GM18508 (cell line): ENCODE results near the gene ADAP1.
"Not testable (repeated sequence)": the region's sequence is repeated elsewhere in the genome, so short reads cannot be mapped to it uniquely, and the experiment has no call there.

Experiments used
- ATAC-seq: cut with Tn5 transposase; IDR thresholded peaks from one replicate; pipeline ENCODE4 v1.9.1; 2021; ENCODE audit warnings: moderate number of reproducible peaks; ENCODE audit not compliant: insufficient read depth, unreplicated experiment

The ADAP1 gene

DNA sequence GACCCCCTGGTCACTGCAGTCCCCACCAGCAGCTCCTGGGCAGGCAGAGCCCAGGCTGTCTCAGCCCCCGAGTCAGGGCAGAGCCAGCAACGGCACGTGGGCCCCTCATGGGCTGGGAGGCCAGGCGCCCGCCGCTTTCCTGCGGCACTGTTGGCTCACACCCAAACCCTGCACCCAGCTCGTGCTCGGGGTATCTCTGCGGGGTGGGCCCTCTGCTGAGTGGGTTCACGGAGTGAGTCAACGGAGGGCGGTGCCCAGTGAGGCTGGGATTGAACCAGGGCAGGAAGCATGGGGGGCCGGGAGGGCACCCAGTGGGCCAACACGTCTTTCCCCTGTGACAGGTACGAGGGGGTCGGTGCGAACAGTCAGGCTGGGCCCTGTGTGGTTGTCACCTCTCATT, 28.9 kb downstream of the ADAP1 start:
- ATAC-seq, result no peak

DNA sequence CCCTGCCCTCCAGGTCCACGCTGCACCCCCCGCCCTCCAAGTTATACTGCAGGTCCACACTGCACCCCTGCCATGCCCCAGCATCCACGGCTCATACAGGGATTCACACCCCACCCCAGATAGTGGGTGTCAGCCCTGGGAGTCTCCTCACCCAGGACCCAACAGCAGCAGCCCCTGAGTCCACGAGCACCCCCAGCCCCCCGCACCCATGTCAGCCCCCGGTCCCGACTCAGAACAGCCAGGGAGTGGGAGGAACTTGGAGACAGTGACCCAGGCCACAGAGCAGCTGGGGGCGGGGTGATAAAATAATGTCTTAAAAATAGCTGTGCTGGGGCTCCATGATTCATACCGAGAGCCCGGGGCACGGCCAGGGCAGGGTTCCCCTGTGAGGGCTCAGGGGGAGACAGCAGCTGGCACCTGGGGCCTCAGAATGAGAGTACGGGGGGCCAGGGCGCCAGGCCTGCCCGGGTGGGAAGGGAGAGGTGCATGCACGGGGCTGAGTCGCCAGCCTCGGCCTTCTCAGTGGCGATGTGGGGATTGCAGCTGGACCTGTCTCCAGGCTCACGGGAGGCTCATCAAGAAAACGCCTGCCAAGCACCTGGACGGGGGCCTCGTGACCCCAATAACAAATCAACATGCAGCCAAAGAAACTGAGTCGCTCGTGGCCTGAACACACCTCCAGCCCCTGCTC, 29.8 kb downstream of the ADAP1 start:
- ATAC-seq, result peak; percentile 56

- not testable (repeated sequence) for ATAC-seq
Observed at GRCh38 chr7:924042-924441, 30.4 kb downstream of the ADAP1 start.

DNA sequence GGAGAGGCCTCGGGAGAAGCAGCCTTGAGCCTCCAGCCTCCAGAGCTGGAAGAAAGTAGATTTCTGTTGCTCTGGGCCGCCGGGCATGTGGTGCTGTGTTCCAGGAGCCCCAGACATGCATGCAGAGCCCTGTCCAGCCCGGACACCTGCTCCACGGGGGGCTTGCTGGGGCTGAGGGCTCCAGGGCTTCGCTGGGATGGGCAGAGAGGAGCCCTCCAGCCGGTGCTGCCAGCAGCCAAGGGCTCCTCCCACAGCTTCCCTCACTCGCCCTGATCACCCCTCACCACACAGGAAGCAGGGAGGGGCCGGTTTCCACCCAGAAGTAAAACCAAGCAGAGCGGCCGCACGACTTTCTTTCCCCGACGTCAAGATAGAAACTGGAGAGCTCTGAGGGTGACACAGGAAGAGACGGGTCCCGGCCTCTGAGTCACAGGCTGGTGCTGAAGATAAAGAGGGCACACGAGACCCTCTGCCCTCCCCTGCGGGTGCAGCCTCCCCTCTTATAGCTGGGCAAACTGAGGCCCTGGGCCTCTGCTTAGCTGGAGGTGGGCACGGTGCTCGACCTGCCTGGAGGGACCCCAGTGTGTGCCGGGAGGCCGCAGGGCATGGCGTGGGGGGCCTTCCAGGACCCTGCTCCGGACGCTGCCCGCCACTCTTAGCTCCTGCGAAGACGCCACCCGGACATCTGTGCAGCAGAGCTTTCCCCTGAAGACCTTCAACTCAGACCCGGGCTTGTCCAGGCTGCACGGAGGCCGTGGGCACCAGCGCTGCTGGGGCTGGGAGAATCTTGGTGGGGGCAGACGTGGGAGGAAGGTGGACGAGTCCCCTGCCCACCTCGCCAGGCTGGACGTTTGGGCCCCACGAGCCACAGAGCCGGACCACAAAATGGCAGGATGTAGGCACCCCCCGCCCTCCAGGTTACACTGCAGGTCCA, 31.1 kb downstream of the ADAP1 start:
- ATAC-seq, result peak; percentile 45

- no peak for ATAC-seq
Observed at GRCh38 chr7:922334-923107, 32.0 kb downstream of the ADAP1 start.

GRCh38 chr7:921581-922333, 32.7 kb downstream of the ADAP1 start:
- no peak for ATAC-seq

- no peak for ATAC-seq
Observed at GRCh38 chr7:921071-921461, 33.4 kb downstream of the ADAP1 start.

GRCh38 chr7:920351-921070, 34.0 kb downstream of the ADAP1 start:
- ATAC-seq, result no peak

GRCh38 chr7:919924-920341, 34.5 kb downstream of the ADAP1 start:
- ATAC-seq, result no peak

DNA sequence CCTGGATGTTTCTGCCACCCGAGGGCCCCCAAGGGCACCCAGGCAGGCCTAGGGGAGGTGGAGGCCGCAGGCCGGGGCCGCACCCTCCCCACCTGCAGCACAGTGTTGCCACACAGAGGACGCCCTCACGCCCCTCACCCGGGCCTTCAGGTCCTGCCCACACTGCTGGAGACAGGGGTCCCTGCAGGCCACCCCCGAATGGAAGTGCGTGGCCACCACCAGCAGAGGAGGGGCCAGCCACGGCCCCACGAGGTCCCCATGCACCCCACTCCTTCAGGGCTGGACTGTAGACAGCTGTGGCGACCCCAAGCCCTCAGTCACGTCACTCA, 35.4 kb downstream of the ADAP1 start:
- ATAC-seq, result no peak

GRCh38 chr7:918441-919113, 35.9 kb downstream of the ADAP1 start:
- ATAC-seq, result no peak

- no peak for ATAC-seq
Observed at GRCh38 chr7:918118-918425, 36.4 kb downstream of the ADAP1 start.

- no peak for ATAC-seq
Observed at GRCh38 chr7:917255-918117, 37.0 kb downstream of the ADAP1 start.

DNA sequence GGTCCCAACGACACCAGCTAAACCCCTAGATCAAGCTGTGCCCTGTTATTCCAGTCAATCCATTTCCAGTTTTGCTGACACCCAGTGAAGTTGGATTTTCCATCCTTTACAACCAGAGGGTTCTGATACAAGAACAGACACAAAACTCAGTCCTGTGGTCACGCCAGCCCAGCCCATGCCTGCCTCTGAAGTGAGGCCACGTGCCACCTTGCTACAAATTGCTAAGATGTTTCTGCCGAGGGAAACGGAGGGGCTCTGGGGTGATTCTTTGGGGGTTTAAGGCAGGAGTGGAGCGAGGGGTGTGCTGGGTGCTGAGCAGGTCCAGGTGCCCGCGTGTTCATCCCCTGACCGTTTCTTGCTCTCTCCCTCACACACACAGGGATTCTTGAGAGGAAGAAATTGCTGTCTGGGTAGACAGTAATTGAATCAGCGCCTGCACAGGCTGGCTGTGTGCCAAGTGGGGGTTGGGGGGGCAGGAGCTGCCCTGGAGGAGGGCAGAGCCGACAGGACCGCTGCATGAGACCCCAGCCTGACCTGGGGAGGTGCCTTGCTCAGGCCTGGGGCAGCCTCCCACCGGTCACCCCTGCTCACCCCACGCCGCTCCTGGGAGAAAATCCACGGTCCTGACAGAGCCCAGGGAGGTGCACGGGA, 38.1 kb downstream of the ADAP1 start:
- no peak for ATAC-seq

DNA sequence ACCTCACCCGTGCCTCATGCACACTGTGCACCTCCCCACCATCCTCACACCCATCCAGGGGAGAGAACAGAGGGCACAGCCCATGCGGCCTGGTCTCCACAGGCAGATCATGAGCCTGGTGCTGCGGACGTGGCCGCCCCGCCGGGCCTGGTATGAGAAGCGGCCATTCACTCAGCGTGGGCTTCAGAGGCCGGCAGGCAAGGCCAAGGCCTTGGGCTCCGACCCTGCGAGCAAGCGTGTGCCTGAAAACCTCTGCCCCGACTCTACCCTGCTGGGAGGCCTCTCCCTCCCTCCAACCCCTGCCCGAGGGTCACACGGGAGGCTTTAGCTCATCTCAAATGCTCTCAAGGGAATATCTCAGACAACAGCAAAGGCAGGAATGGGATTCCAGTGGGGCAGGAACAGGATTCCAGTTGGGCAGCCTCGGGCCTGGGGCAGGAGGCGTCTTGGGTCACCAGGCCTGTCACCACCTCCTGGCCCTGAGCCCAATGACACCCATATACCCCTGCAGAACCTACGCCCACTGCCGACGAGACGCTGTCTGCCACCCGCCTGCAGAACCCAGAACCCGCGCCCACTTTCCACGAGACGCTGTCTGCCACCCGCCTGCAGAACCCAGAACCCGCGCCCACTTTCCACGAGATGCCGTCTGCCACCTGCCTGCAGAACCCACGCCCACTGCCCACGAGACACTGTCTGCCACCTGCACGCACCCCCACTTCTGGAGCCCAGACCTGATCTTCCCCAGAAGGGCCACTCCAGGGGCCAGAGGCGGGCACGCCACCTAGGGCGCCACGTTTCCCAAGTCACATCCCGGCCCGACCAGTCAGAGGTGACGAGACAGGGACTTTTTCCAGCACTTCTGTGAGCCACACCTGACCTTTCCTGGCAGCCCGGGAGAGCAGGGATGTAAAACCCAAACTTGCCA, 38.9 kb downstream of the ADAP1 start:
- ATAC-seq, result no peak

- no peak for ATAC-seq
Observed at GRCh38 chr7:914521-915194, 39.8 kb downstream of the ADAP1 start.
